Memory B cell (primary cell): Measurements from ENCODE around the gene HIVEP3.

ENCODE experiments used
- ATAC-seq: fragments of 150-1000 bp; cut with Tn5 transposase; 2 replicates; pipeline ENCODE4 v1.10.0; 2021; ENCODE audit warnings: low read depth, mild to moderate bottlenecking, moderate library complexity
- DNase-seq, 2 donors: peaks; one replicate each; pipeline ENCODE4 v3.0.0; 2022; ENCODE audit warnings: low spot score in 2 of 2
- H3K27ac Mint-ChIP-seq: one replicate; pipeline ENCODE4 v1.8.0; 2022; ENCODE audit warnings: mild to moderate bottlenecking, moderate library complexity, mixed read lengths
- H3K27me3 Mint-ChIP-seq: one replicate; pipeline ENCODE4 v1.8.0; 2022; ENCODE audit warnings: mixed read lengths
- H3K36me3 Mint-ChIP-seq: one replicate; pipeline ENCODE4 v1.8.0; 2022; ENCODE audit warnings: mild to moderate bottlenecking, mixed read lengths
- H3K4me1 Mint-ChIP-seq: one replicate; pipeline ENCODE4 v1.8.0; 2022; ENCODE audit warnings: mixed read lengths
- H3K4me3 Mint-ChIP-seq: one replicate; pipeline ENCODE4 v1.8.0; 2022; ENCODE audit warnings: mild to moderate bottlenecking, moderate library complexity, mixed read lengths
- H3K9me3 Mint-ChIP-seq: one replicate; pipeline ENCODE4 v1.8.0; 2022; ENCODE audit warnings: mixed read lengths

Gene HIVEP3

DNA sequence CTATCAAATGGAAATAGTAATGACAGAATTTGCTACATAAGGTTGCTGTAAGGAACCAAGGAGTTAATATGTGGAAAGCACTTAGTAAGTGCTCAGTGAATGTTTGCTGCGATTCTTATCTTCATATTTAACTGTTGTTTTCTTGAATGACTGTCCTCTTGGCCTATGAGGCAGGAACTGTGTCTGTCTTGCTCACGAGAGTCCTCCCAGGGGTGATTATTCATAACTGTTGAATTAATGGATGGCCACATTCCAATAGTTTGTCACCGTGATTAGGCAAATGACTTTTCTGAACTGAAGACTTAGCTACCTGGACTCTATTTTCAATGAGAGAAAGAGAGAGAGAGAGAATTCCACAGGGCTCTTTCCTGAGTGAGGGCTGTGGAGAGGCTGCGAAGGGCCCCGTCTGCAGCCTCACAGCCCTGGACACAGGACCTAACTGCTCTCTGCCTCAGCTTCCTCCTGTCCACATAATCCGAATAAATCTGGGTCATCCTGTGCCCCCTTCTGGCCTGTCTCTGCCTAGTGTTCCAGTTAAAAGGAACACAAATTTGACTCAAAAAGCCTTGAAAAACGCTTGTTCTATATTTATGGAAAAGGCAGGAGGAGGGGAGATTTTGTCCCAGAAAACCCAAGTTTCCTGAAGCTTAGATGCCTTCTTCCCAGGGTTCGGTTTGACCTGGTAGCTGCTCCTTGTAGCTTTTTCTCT lies 442.7 kb downstream of the HIVEP3 start:
- H3K36me3 Mint-ChIP-seq: no peaks in the 10 kb centered on the region
- H3K4me3 Mint-ChIP-seq: no peak overlapping the region
- DNase-seq: no peak
- no peak overlapping the region for H3K27ac Mint-ChIP-seq
- ATAC-seq: no peak
- no peaks in the 10 kb centered on the region for H3K4me1 Mint-ChIP-seq
- H3K9me3 Mint-ChIP-seq: no peaks in the 10 kb centered on the region
- peaks cover 7% of the 10 kb centered on the region for H3K27me3 Mint-ChIP-seq

DNA sequence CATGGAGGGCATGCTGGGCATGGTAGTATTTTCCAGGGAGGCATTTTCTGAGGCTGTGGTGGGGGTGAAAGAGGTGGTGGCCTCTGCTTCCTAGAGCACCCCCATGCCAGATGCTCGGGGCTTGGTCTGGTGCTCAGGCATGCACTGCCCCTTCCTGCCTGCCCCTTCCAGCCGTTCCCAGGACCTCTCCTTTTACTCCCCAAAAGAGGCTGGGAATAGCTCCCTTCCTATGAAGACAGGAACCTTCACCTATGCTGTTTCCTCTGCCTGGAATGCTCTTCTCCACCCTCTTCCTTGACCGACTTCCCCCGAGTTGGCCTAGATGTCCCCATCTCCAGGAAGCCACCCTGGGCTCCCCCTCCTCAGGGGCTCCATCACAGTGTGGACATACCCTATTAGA lies 443.4 kb downstream of the HIVEP3 start:
- Mint-ChIP-seq H3K36me3 (no peaks in the 10 kb centered on the region), H3K4me1 (no peaks in the 10 kb centered on the region), H3K9me3 (no peaks in the 10 kb centered on the region), H3K27me3 (peaks cover 7% of the 10 kb centered on the region), H3K27ac (no peak overlapping the region), H3K4me3 (no peak overlapping the region)
- ATAC-seq: no peak
- no peak for DNase-seq

DNA sequence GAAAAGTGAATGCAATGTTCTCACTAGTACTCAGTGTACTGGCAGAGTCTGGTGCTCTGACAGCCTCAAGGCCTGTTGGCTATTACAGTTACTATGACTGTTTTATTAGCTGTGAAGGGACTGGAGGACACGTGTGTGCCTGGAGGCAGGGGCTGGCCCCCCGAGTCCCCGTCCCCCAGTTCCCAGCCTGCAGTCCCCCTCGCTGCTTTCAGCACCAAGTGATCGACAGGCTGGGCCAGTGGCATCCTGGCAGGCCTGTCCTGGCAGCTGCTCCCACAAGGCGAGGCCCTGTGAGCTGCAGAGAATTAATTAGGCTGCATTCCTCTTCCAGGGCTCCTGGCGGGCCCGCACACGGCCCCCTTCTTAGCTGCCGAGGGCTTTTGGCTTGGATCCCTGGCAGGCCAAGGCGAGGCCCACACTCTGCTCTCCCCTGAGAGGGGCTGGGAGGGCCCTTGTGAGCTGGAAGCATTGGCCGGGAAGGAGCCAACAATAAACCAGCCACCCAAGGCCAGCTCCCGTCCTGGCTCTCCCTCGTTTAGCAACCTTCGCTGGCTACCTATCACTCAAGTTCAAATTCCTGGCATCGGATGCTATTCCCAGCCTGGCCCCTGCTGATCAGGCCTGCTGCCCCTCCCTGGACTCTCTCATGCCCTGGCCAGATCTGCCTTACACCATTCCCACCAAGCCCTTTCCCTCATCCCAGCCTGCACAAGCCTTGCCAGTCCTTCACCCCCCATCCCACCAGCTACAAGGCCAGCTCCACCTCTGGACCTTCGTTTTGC lies 444.0 kb downstream of the HIVEP3 start:
- Mint-ChIP-seq H3K27me3 (peaks cover 7% of the 10 kb centered on the region), H3K9me3 (no peaks in the 10 kb centered on the region), H3K4me1 (no peaks in the 10 kb centered on the region), H3K36me3 (no peaks in the 10 kb centered on the region), H3K4me3 (no peak overlapping the region), H3K27ac (no peak overlapping the region)
- DNase-seq (no peak), ATAC-seq (no peak)

DNA sequence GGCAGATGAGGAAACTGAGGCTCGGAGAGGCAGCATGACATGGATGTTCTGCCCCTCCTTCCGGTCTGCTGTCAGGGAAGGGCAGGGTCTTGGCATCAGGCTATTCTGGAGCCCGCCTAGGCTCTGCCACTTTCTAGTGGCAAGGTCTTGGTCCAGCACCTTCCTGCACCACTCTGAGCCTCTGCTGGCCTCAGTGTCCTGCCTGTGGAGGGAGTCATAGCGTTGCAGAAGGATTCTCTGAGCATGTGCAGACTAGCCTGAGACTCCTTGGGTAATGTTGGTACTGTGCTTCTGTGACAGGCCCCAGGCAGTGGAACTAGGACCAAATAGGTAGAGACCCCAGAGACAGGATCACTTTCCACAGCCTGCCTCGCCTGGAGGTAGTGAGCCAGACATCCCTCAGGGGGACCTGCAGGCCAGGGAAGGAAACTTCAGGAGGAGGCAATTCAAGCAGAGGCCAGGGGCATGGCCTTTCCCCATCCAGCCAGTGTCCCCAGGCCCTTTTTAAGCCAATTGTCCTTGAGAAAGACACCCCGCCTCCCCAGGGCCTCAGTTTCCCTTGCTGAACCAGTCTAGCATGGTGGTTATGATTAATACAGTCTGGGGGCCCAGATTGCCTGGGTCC lies 444.9 kb downstream of the HIVEP3 start:
- Mint-ChIP-seq H3K27me3 (peaks cover 9% of the 10 kb centered on the region), H3K36me3 (no peaks in the 10 kb centered on the region), H3K9me3 (no peaks in the 10 kb centered on the region), H3K4me1 (no peaks in the 10 kb centered on the region), H3K27ac (no peak overlapping the region), H3K4me3 (no peak overlapping the region)
- DNase-seq (no peak), ATAC-seq (no peak)

DNA sequence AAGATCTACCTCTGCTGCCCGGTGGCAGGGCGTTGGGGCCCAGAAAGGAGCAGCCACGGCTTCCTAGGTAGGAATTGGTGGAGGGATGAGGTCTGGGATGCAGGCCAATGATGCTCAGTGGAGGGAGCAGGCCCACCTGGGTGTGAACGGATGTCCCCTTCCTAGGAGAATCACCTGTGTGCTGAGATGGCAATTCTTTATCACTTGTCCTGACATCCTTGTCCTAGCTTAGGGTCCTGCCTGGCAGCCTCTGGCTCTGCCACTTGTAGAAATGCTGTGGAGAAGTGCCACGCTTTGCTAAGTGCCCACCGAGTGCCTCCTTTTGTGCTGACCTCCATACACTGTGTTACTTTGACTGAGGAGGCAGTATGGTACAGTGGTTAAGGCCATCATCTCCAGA lies 447.1 kb downstream of the HIVEP3 start:
- H3K27me3 Mint-ChIP-seq: peaks cover 10% of the 10 kb centered on the region
- no peak for DNase-seq
- H3K27ac Mint-ChIP-seq: no peak overlapping the region
- peaks cover 3% of the 10 kb centered on the region for H3K4me1 Mint-ChIP-seq
- no peak for ATAC-seq
- H3K4me3 Mint-ChIP-seq: no peak overlapping the region
- no peaks in the 10 kb centered on the region for H3K36me3 Mint-ChIP-seq
- H3K9me3 Mint-ChIP-seq: no peaks in the 10 kb centered on the region

DNA sequence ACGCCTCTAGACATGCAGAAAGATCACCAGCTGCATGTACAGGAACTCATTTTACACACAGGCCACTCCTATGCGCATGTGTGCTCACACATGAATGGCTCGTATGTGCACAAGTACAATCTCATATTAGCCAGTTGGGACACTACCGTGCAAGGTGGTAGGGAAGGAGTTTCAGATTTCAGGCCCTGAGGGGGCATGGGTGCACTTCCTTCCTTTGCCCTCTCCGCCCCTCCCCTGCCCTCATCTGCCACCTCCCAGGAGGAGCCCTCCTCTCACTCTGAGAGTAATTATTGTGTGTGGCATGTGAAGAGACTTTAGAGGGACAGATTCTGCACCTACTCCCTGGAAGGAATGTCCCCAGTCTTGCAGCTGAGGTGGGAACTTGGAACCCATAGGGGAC lies 449.0 kb downstream of the HIVEP3 start:
- no peak for DNase-seq
- H3K4me1 Mint-ChIP-seq: peaks cover 3% of the 10 kb centered on the region
- no peak for ATAC-seq

DNA sequence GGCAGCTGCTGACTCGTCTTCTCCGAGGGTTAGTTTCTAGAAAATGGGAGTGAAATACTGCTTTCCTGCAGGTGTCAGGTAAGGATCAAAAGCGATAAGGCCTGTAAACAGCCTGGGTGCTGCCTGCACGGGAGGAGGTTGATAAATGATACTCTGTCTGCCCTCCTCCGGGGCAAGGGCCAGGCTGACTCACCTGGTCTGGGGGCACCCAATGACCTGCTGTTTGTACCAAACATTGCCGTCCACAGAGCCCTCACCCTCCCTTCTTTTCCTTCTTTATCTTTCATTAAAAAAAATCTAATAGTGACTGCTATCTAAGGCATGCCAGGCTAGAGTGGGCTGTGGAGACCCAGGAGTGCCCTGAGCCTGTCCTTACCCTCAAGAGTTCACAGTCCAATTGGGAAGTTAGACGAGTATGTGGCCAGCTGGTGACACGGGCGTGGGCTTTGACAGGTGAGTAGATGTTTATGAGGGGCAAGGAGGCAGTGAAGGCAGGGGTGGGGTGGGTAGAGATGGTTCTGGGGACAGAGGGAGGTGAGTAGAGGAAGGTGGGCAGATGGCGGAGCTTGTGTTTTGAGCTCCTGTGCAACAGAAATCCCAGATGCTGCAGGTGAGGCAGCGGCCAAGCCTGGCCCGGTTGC lies 450.5 kb downstream of the HIVEP3 start:
- Mint-ChIP-seq H3K9me3 (no peaks in the 10 kb centered on the region), H3K4me3 (no peak overlapping the region), H3K36me3 (no peaks in the 10 kb centered on the region), H3K27me3 (peaks cover 16% of the 10 kb centered on the region), H3K27ac (no peak overlapping the region), H3K4me1 (peaks cover 3% of the 10 kb centered on the region)
- DNase-seq (no peak), ATAC-seq (no peak)

More for the DNA sequence above, 449.0 kb downstream of the HIVEP3 start:
- Mint-ChIP-seq H3K27ac (no peak overlapping the region), H3K36me3 (no peaks in the 10 kb centered on the region), H3K27me3 (peaks cover 11% of the 10 kb centered on the region), H3K9me3 (no peaks in the 10 kb centered on the region), H3K4me3 (no peak overlapping the region)

DNA sequence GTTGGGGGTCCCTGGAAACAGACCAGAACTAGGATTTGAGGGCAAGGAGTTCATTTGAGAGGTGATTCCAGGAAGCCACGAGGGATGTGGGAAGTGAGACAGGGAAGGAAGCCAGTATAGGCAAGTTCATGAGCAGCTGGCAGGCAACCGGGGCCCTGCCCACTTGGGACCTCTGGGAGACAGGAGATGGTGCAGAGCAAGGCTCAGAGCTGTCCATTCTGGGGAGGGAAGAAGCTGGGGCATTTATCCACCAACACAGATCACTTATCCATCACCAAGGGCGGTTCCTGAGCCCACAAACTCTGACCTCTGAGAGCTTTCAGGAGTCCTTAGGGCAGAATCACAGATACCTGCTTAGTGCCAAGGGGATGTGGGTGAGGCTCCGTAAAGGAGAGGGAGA lies 451.0 kb downstream of the HIVEP3 start:
- Mint-ChIP-seq H3K9me3 (no peaks in the 10 kb centered on the region), H3K4me3 (no peak overlapping the region), H3K36me3 (no peaks in the 10 kb centered on the region), H3K27ac (no peak overlapping the region), H3K27me3 (peaks cover 16% of the 10 kb centered on the region), H3K4me1 (peaks cover 3% of the 10 kb centered on the region)
- no peak for DNase-seq
- no peak for ATAC-seq

DNA sequence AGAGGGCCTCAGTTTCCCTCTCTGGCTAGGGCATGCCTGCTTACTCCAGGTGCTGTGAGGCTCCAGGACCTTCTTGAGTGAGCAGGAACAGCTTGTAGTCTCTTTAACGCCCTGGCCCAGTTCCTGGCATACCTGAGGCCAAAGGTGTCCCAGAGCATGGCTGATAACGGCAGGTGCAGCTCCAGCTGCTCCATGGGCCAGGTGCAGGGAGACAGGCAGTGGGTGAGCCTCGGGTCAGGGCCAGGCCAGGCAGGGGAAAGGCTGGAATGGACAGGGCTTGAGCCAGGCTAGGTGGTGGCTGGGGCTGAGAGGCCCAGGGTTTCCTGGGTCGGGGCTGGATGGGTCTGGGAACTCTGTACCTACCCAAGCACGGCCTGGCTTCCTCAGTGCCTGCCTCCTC lies 452.6 kb downstream of the HIVEP3 start:
- ATAC-seq (no peak), DNase-seq (no peak)
- Mint-ChIP-seq H3K4me3 (no peak overlapping the region), H3K27ac (no peak overlapping the region), H3K27me3 (peaks cover 16% of the 10 kb centered on the region), H3K9me3 (no peaks in the 10 kb centered on the region), H3K36me3 (no peaks in the 10 kb centered on the region), H3K4me1 (peaks cover 3% of the 10 kb centered on the region)

DNA sequence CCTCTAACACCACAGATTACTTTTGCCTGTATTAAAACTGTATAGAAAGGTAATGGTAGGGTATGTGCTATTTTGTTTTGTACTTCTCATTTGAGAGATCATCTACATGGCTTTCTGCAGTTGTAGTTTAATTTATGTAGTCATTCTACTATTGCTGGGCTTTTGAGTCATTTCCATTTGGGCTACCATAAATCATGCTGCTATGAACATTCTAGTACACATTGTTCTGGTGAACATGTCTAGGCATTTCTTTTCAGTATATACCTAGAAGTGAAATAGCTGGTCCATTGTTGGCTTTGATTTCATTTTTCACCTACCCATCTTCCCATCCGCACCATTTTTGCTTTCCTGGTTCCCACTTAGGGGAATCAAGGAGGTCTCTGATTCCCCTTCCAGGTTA lies 453.0 kb downstream of the HIVEP3 start:
- no peak overlapping the region for H3K4me3 Mint-ChIP-seq
- ATAC-seq (no peak), DNase-seq (no peak)
- H3K27me3 Mint-ChIP-seq: peaks cover 16% of the 10 kb centered on the region
- no peaks in the 10 kb centered on the region for H3K36me3 Mint-ChIP-seq
- no peak overlapping the region for H3K27ac Mint-ChIP-seq
- no peaks in the 10 kb centered on the region for H3K9me3 Mint-ChIP-seq
- peaks cover 3% of the 10 kb centered on the region for H3K4me1 Mint-ChIP-seq

DNA sequence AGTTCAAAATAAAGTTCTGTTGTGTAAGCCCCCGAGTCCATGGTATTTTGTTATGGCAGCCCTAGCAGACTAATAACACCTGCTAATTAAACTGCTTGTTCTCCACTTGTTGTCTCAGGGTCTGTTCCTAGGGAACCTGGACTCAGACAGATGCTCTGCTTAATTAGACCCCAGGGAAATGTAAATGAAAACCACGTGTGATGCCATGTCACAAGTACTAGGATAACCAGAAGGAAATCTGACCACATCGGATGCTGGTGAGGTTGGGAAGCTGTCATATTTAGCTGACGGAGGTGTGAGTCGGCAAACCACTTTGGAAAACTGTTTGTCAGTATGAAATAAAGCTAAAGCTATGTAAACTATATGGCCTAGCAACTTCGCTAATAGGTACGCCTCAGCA lies 453.8 kb downstream of the HIVEP3 start:
- no peak for ATAC-seq
- Mint-ChIP-seq H3K4me1 (peaks cover 3% of the 10 kb centered on the region), H3K4me3 (no peak overlapping the region), H3K36me3 (no peaks in the 10 kb centered on the region), H3K9me3 (no peaks in the 10 kb centered on the region), H3K27me3 (peaks cover 18% of the 10 kb centered on the region), H3K27ac (no peak overlapping the region)
- no peak for DNase-seq

DNA sequence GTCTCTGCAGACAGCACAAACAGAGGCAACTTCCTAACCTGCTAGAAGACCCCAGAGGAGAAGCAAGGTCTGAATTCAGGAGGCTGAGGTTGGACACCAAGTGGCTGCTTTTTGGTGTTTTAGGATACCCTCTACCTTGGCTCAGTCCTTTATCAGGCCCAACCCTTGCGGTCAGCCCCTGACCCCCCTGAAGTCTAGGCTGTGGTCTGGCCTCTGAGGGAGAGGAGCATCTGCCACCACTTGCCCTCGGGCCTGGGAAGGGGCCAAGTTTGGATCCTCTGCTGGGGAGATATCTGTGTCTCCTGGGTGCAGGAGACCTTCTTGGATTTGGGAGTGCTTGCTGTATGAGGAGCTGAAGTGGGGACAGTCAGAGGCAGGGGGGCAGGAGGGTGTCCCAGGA lies 455.2 kb downstream of the HIVEP3 start:
- ATAC-seq: no peak

DNA sequence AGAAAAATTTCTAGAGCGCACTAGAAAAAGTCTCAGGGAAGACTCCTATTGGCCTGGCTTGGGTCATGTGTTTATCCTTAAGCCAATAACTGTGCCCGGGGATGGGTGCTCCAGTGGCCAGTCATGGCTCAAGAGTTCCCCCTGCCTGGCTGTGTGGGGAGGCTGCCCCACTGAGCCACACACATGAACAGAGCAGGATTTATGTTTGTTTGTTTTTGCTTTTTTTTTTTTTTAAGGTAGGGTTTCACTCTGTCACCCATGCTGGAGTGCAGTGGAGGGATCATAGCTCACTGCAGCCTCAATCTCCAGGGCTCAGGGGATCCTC lies 456.1 kb downstream of the HIVEP3 start:
- ATAC-seq: no peak
- Mint-ChIP-seq H3K4me1 (peaks cover 2% of the 10 kb centered on the region), H3K9me3 (no peaks in the 10 kb centered on the region), H3K27ac (no peak overlapping the region), H3K36me3 (no peaks in the 10 kb centered on the region), H3K27me3 (peaks cover 11% of the 10 kb centered on the region), H3K4me3 (no peak overlapping the region)
- no peak for DNase-seq

More for the DNA sequence above, 455.2 kb downstream of the HIVEP3 start:
- Mint-ChIP-seq H3K36me3 (no peaks in the 10 kb centered on the region), H3K27me3 (peaks cover 12% of the 10 kb centered on the region), H3K4me1 (peaks cover 3% of the 10 kb centered on the region), H3K27ac (no peak overlapping the region), H3K9me3 (no peaks in the 10 kb centered on the region), H3K4me3 (no peak overlapping the region)
- no peak for DNase-seq
